SH-SY5Y (cell line): Measurements from ENCODE around the gene WIZ.

Experiments used
- GATA2 ChIP-seq: IDR thresholded peaks from 2 replicates; pipeline ENCODE4 v1.6.1; 2011; ENCODE audit warnings: mild to moderate bottlenecking, low read depth, low read length
- GATA3 ChIP-seq: IDR thresholded peaks from 2 replicates; pipeline ENCODE4 v1.6.1; 2011; ENCODE audit warnings: low read depth, mild to moderate bottlenecking, low read length, moderate library complexity

WIZ gene

DNA sequence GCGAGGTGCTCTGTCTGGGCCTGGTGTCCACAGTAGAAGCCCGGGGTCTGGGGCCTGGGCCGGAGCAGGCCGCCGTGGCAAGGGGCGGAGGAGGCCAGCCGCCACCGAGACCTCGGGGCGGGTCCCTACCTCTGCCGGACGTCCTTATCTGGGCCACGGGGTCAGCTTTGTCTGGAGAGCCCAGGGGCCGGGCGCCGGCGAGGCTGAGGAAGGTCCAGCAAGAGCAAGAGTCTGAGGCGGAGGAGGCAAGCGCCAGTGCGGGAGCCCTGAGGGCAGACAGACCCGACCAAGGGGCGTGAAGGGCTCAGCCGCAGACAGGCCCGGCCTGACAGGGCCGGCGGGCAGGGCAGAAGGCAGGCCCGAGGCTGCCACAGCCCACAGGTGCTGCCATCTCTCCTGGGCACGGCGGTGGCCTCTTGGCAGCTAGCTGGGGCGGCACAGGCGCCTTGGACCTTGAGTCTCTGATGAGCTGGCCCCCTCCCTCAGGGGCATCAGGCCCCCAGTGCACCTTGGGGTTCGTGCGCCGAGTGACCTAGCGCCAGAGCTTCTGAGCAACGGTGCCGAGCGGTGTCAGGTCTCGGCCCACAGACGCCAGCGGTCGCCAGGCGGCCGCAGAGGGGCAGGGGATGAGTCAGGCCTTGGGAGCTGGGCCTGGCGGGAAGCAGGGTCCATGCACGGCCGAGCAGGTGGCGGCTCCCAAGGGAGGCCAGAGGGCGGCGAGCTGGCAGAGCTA is 51.1 kb downstream of the WIZ start:
- TF ChIP-seq GATA3 (no peak), GATA2 (no peak)

DNA sequence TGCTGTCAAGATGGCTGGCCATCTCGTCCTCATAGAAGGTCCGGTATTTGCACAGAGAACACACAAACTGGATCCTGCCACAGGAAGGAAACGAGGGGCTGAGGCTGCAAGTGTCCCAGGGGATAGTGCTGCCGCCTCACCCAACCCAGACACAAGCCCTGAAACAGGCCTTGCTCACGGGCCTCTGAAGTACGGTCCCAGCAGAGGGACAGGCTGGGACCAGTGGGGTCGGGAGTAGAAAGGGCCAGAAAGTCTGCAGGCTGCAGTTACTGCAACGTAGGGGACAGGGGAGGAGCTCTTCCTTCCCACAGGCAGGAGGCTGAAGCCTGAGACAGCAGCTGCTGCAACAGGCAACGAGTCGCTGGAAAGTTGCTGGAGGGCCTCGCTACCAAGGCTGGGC is 52.0 kb downstream of the WIZ start:
- TF ChIP-seq GATA3 = no peak
- TF ChIP-seq GATA2 = no peak

DNA sequence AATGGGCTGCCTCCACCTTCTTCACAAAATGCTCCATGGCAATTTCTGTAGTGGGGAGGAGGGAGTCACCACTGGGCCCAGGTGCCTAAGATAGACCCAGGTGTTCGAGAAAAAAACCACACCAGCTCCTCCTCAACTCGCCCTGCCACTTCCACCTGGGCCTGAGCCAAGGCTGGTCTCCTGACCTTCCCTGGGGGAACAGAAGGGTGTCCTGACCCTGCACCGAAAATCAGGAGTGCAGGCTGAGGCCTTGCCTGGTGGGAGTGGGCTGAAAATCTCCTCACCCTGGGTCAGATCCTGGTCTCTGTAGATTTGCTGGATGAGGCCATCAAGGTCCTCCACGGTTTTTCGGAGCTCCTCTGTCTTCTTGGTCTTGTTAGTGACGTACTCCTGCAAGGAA is 52.5 kb downstream of the WIZ start:
- TF ChIP-seq GATA3 (no peak), GATA2 (no peak)

DNA sequence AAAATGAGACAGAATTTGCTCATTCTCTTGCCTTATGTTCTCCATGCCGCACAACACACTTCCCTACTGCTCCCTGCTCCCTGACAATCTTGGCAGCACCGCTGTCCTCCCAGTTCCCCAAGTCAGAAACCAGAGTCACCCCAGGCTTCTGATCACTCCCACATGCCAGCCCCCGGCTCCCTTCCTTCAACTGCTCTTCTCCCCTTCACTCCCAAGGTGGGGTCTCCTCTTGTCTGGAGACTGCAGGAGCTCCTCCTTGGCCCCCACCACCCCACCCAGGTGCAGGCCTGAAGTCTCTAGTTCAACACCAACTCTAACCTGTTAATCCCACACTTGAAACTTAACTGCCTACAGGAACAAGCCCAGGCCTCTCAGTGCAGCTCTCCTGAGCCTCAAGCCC is 53.3 kb downstream of the WIZ start:
- no peak for TF ChIP-seq GATA3
- no peak for TF ChIP-seq GATA2

DNA sequence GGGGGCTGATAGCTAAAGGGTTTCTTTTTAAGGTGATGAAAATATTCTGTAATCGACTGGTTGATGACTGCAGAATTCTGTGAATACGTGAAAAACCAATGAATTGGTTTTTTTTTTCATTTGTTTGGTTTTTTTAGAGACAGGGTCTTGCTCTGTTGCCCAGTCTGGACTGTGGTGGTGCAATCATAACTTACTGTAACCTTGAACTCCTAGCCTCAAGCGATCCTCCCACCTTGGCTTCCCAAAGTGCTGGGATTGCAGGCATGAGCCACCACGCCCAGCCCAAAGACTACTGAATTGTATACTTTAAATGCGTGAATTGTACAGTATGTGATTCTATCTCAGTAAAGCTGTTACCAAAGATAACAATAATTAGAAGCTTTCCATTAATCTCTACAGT is 55.3 kb downstream of the WIZ start:
- TF ChIP-seq GATA3 (no peak), GATA2 (no peak)

DNA sequence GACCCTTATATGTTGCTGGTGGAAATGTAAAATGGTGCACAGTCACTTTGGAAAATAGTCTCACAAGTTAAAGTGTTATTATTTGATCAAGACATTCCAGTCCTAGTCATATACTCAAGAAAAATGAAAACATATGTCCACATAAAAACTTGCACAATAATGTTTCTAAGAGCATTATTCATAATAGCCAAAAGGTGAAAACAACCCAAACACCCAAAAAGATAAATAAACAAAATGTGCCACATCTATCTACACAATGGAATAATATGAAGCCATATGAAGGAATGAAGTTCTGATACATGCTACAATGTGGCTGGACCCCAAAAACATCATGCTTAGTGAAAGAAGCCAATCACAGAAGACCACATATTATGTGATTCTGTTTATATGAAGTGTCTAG is 55.8 kb downstream of the WIZ start:
- no peak for TF ChIP-seq GATA3
- no peak for TF ChIP-seq GATA2

DNA sequence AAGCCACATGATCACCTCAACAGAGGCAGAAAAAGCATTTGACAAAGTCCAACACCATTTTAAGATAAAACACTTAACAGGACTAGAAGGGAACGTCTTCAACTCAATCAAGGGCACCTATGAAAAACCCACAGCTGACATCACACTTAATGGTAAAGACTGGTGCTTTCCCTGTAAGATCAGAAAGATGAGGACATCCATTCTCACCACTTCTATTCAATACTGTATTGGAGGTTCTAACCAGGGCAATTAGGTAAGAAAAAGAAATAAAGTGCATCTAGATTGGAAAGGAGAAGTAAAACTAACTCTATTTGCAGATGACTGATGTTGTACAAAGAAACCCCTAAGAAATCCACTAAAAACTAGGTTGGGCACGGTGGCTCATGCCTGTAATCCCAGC is 58.9 kb downstream of the WIZ start:
- no peak for TF ChIP-seq GATA3
- TF ChIP-seq GATA2 = no peak

DNA sequence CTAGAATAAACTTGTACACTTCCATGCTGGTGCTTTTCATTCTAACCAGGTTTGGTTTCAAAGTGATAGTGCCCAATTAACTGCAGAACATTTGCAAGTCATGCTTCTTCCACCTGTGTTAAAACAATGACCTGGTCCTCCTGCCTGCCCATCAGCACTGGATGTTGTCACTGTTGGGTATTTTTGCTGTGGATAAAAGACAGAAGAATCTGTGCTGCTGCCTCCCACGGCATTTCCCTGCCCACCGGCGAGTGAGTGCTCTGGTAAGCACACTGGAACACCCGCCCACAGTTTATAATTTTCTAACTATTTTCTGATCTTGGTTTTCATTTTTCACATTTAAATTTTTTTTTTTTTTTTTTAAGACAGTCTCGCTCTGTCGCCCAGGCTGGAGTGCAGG is 67.9 kb downstream of the WIZ start:
- TF ChIP-seq GATA2 = no peak
- no peak for TF ChIP-seq GATA3

DNA sequence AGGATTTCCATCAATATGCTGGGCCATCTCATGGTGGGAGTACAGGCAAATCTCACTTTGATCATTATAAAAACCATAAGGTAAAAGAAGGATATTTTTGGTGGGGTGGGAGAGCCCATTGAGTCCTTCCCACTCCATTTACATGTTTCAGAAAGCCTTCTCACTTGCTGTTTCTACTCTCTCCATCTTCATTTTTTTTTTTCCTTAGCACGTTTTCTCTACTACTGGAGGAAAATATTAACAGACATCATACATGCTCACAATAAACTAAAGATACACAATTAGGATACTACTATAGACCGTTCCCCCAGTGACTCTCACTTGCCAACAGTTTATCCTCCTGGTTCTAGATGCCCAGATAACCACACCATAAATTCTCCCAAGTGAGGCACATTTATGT is 68.3 kb downstream of the WIZ start:
- no peak for TF ChIP-seq GATA3
- no peak for TF ChIP-seq GATA2

DNA sequence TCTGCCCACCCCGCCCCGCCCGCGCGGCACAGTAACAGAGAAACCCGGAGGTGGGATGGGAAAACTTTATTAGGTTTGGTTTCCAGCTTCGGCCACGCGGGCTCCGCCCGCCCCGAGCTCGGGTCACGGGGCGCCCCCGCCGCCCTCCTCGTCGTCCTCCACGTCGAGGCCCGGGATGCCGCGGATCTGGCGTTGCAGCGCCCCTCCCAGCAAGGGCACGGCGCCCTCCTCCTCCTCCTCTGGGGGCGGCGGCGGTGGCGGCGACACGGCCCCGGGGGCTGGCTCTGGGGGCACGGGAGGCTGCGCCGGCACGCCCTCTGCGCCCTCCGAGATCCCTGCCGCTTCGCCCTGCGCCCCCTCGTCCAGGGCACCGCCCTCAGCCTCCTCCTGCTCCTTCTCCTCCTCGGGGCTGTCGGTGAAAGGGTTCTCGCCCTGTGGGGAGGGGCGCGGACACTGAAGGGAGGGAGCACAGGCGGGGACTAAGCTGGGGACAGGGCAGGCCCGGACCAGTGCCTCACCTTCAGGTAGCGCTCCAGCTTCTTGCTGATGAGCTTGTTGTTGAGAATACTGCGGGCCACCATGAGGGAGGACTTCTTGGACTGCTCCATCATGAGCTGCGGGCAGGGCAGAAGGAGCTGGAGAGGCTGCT is 69.6 kb downstream of the WIZ start:
- TF ChIP-seq GATA2 (no peak), GATA3 (no peak)

DNA sequence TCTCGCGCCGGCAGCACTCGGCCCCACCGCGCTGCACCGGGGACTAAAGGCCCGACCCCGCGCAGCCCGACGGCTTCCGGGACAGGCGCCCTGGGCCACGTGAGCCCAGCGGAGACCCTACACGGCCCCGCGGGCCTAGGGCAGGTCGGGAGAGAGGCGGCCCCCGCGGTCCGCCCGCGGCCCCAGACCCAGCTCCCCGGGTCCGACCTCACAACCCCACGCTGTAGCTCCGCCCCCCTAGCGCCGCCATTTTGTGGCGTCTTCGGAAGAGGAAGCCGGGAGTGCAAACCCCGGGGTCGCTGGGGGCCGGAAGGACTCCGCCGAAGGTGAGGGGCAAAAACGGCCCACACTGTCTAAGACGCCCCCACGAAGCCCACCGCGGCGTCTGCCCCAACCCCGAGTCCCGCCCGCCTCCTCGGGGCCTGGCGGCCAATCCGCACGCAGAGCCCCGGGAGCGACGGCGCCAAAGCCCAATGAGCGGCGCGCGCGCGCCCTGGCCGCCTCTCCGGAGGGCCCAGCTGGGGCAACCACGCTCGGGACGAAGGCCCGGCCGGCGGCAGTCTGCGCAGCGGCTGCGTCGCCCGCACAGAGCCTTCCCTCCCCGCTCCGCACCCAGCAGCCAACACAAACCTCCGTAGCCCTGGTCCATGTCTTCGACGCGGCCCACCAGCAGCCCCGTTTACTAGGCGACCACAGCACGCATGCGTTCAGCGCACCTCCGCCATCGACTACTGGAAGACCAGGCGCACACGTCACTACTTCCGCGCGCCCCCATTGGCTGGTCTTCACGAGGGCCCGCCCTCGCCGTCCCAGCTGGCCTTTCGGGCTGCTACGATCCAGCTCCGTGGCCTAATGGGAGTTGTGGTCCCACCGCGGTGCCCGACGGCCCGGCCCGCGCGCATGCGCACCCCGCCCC is 70.4 kb downstream of the WIZ start, which contains the start of gene AKAP8:
TSS of gene AKAP8 (minus strand) at position 705 of the 916 bp plus-strand sequence. CDS start at position 649, 56 bp downstream.
- TF ChIP-seq GATA2 (no peak), GATA3 (no peak)

DNA sequence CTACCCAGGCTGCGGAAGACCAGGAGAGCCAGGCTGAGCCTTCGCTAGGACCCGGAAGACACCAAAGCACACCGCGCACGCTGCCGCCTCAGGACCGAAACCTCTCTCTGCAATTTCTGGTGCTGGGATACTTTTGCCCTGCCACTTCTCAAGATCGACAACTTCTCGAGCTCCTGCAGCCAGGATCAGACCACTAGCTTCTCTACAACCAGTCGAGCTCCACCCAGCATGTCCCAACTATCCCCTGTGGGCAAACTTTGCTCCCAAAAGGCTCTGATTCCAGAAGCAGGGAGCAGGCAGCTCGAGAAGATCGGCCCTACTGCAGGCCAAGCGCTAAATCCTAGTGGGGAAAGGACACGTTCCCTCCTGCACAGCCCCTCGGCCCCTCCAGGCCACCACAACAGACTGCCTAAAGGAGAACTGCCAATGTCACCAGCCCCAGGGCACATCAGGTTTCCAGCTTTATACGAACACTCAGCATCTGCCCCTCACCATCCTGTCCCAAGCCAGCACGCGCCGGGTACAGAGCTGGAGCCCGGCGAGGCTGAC is 71.1 kb downstream of the WIZ start:
- TF ChIP-seq GATA3 = no peak
- no peak for TF ChIP-seq GATA2

DNA sequence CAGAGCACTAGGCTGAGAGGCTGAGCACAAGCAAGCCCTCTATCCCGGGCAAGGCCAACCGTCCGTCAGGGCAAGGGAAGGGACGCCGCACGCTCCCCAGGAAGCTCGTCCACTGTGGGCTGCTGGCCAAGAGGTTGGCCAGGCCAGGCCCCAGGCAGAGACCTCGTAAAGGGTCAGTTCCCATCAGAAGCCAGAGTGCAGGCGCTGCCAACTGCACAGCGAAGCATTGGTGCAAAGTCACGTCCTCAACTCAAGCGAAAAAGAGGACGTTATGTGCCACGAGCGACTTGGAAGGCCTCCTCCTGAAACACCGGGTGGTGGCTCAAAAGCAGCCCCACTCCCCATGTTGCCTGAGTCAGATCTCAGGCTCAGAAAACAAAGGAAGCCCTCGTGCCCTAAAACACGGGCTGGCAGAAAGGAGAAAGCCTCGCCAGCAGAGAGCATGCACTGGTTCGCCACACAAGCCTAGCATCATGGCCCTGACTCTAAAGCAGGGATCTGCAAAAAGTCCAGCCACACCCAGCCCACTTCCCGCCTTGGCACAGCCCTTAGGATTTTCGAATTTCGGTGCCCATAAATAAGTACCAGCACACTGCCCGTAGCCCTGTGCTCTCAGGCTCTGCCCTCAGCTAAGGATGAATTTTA is 74.8 kb downstream of the WIZ start:
- TF ChIP-seq GATA3 (no peak), GATA2 (no peak)
